ENCODE measurements around the gene LACTBL1.
"Not testable (repeated sequence)": the region's sequence is repeated elsewhere in the genome, so short reads cannot be mapped to it uniquely, and the experiment has no call there.

The LACTBL1 gene

DNA sequence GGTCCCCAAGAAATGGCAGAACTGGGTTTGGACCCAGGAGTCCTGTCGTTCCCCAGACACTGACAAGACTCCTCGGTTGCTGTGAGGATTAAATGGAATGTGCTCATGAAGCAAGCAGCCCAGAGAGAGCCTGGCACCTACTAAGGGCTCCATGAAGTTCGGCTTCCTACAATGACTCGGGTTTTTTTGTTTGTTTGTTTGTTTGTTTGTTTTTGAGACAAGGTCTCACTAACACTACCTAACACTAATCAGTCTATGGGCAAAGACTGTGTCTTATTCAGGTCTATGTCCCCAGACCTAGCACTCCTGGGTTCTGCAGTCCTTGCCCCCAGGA, 3.4 kb upstream of the LACTBL1 start:
- DNase-seq: no peak

DNA sequence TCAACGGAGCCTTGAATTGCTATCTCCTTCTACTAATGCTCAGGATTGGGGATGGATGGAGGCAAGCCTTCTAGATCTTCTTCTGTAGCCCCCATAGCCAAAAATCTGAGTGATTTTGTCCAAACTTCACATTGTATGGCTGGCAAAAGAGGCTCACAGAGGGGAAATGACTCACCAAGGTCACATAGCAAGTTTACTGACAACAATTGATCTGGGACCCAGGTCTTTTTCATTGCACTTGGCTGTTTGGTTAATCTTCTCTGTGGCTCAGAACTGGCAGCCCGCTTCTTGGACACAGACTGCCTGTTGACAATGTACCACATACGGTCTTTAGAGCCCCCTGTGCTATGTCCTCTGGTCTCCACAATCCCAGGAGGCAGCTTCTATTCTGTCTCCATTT, 3.0 kb upstream of the LACTBL1 start:
- no peak for DNase-seq

DNA sequence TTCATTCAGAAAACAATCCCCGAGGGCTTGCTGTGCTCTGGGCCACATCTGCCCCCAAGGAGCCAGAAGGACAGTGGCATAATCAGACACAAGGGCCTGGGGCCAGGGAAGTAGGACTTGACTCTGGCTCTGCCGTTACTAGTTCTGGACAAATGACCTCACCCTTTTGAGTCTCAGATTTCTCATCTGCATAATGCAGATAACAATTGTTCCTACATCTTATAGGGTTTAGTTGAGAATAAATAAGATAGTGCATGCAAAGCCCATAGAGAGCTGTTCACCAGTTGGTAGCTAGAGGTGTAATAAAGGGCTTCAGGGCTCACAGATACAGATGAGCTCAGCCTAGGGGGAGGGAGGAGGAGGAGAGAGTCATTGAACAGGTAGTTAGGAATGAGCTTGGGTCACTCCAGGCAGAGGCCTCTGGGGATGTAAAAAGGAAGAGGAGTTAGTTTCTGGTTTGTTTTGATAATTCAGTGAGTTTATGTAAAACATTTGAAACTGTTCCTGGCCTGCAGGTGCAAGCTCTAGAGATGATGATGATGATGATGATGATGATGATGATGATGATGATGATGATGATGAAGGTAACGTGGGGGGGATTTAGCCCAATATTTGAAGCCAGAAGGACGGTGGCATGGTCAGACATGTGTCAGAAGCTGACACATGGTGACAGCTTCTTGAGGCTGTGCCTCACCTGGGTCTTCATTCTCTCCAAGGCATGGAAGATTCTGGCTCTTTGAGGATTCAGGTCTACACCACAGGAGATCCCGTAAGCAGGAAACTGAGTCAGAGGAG, 858 bp downstream of the LACTBL1 start:
- peak; percentile 17 for DNase-seq

DNA sequence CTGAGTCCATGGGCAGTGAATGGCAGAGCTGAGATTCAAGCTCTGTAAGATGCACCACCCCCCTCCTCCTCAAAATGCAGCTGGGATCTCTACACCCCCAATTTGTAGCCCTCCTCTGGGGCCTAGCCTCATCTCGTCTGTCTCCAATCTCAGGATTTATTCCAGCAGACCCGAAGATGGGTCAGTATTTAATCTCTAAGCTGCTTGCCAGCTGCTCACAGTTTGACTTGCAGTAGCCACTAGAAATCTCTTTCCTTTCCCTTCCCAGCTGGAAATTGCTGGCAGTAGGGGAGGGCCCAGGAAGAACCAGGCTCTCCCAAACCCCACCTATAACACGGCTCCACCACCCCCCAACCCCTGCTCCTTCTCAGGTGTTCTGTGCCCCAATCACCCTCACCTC, 1.5 kb downstream of the LACTBL1 start:
- DNase-seq: no peak

DNA sequence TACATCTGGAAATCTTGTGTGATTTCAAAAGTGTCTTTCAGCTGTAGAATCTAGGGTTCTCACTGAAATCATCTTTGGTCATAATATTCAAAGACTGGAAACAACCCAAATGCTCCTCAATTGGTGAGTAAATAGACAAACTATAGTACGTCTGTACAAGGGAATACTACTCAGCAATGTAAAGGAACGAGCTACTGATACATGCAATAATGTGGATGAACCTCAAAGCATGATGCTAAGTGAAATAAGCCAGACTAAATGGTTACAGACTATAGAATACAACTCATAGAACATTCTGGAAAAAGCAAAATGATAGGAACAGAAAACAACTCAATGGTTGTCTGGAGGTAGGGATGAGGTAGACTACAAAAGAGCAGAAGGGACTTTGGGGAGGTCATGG, 2.6 kb downstream of the LACTBL1 start:
- no peak for DNase-seq

DNA sequence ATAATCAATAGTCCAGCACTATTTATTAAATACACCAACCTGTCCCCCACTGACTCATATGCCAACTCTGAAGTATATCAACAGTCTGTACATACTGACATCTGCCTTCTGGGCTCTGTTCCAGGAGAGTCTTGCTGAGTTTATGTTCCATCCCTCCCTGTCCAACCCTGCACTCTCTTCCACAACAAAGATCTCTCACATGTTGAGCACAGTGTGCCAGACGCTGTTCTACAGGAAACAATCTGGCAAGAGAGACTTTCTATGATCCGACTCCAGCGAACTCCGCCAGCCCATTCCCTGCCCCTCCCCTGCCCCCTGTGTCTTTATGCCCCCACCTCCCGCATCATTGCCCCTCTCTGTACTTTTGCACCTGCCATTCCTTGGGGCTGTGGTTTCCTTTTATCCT, 3.4 kb downstream of the LACTBL1 start:
- DNase-seq: no peak

DNA sequence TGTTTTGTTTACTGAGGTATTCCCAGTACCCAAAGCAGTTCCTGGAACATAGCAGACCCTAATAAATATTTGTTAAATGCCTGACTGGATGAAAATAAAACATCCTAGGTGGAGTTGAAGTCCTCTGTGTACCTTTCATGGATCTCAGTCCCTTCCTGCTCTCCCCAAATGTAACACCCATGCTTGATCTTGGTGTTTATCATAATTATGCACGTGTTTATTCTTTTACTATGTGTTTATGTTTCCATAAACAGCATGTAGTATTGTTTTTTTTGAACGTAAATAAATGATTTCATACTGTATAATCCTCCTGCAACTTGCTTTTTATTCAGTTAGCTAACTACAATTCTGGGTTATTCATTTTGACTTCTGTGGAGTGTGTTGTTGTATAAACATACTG, 4.8 kb downstream of the LACTBL1 start:
- DNase-seq: no peak

DNA sequence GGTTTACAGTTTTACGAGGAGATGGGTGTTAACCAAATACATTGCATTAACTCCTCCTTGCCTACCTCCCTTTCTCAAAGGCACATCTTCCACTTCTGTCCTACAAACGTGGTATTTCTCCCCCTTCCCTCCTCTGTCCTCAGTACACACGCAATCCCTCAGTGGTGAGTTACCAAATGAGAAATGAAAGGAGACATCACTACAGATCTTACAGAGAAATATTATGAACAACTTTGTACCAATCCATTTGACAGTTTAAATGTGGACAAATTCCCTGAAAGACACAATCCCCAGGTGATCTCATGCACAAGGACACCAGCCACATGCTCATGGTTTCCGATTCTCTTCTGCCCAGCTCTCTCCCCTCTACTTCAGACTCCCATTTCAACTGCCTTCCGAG, 6.4 kb downstream of the LACTBL1 start:
- no peak for DNase-seq

DNA sequence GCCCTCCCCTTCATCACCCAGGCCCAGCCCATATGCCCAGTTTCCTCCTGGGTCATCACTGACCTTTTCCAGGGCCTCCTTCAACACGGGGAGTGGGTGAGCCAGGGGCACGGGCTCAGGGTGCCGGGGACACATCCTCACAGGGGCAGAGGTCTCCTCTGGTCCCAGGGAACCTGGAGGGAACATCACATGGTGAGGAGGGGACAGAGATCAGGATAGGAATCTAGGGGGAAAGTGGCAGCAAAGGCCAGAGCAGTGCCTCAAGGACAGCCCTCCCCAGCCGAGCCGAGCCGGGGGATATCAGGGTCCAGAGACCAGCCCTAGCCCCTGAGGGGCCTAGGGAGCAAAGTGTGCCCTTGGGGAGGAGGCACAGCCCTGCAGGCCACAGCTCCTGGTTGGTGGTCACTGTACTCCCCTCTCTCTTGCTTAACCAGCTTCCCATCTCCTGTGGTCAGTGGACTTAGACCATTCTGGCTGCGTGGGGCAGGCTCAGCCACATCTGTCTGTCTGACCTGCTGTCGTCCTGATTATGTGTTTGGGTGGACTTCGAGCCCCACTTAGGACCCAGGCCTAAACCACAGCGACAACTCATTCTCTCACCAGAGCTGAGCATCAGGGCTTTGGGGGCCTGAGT, 9.5 kb downstream of the LACTBL1 start:
- no peak for DNase-seq

DNA sequence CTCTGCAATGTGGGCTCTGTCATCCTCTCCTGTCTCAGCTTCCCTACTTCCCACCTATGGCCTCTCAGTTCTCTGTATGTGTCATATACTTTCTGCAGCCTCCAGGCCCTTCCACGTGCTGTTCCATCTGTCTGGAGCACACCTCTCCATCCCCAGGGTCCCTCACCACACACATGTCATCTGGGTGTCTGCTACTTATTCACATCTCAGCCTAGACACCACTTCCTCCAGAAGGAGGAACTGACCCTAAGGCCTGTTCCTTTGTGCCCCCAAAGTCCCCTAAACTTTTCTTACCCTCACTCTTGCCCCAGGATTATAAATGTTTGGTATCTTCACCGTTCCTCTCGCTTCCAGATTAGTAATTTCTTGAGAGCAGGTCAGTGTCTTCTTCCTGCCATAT, 10.1 kb downstream of the LACTBL1 start:
- DNase-seq: no peak

DNA sequence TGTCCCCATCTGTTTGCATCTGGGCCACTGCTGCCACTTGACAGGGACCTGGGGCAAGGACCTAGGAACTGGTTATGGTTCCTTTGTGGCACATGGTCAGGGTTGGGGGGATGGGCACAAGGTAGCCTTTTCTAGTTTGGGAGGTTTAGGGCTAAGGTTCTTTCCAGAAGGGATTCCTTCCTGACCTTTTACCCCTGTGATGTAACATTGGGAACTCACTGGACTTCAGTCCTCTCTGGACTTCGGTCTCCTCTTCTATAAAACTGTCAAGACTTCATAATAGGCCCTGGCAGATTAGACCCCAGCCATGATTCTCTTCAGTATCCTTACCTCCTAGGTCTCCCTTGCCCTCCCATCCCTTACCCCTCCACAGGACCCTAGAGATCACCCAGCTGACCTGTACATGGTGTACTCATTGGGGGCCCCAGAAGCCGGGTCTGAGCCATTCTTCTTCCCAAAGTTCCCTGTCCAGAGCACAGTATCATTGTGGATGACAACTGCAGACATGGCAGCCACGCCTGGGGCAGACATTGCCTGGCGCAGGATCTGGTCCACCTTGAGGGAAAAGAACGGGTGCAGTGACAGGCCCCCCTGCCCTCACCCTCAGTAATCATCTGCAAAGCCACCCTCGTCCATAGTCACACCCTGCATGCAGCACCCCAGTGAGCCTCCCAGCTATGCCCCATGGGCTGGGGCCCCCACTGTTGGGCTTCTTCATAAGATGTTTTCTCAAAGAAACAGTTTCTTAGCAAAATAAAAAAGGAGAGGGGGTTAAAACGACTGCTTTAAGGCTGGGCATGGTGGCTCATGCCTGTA, 12.9 kb downstream of the LACTBL1 start:
- no peak for DNase-seq

DNA sequence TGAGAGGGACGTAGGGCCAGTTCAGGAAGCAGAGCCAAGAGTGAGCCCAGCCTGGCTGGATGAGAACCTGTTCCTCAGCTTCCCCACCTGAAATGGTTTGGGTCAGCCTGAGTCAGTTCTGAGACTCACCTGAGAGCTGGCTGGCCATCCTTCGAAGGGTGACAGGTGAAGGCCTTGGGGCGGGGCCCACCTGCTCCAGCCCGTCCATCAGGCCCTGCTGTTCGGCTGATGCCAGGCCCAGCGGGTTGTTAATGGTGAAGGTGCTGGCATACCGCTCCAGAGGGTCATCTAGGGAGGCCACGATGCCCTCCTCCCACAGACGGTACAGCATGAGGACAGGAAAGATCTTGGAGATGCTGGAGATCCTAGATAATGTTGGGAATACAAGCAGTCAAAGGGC, 14.1 kb downstream of the LACTBL1 start:
- DNase-seq: no peak

DNA sequence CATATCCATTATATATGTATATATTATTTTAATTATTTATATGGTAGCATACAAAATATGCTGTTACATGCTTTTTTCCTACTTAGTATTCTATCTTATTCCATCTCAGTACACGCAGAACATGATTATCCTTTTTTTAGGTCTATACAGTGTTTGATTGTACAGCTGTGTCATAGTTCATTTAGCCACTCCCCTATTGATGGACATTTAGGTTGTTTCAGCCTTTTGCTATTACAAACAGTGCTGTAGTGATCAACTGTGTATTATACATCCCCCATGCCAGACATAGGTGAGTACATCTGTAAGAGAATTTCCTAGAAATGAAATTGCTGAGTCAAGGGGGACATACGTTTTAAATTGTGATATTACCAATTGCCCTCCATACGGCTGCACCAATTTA, 15.6 kb downstream of the LACTBL1 start:
- DNase-seq: no peak

DNA sequence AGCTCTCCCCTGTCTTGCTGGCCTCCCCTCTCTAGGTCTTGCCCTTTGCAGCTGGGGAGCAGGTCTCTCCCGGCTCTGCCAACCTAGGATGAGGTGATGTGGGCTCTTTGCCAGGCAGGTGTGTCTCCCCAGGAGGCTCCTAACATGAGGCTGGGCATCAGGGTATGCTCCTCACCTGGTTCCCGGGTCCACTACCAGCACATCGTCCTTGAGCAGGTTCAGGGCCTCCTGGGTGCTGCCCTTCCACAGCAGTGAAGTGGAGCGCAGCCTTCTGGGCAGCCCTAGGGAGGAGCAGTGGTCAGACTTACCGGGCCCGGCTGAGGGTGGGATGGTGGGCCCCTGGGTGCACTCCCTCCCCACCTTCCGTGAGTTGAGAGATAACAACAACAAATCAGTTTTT, 17.5 kb downstream of the LACTBL1 start:
- DNase-seq: no peak

DNA sequence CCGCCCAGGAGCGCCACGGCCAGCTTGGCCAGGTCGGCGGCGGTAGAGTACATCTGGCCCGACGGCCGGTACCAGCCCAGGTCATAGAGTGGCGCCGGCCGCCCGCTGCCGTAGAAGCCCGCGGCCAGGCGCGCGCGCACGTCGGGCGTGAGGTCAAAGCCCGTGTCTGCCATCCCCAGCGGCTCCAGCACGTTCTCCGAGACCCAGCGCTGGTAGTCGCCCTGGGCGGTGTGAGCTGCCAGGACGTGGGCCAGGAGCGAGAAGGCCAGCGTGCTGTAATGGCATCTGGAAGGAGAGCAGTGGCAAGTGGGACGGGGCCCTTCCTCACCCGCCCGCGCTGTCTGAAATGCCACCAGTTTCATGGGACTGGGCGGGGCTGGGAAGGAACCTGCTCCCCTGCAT, 18.9 kb downstream of the LACTBL1 start:
- no peak for DNase-seq

DNA sequence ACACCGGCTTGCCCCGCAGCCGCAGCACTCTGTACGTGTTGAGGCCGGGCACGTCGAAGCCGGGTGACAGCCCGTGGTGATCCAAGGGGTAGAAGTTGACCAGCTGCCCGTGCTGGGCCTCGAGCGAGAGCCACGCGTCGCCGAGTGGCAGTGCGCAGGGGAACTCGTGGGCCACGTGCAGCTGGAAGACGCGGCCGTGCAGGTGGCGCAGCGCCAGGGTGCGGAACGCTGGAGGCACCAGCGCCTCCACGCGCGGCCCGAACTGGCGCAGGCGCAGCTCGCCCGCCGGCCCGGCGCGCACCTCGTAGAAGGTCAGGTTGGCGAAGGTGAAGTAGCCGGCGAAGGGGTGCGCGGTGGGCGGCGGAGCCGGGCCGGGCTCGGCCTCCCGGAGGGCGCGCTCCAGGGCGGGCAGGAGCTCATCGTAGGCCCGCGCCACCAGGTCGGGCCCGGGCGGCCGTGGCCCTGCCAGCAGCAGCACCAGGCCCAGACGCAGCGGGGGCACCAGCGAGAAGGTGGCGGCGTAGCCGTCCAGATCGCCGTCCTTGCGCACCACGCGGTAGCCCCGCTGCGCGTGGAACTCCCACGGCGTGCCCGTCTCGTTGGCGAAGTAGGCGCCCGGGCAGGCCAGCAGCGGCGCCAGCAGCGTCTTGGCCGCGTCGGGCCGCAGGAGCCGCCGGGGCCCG, 19.5 kb downstream of the LACTBL1 start:
- no peak for DNase-seq

DNA sequence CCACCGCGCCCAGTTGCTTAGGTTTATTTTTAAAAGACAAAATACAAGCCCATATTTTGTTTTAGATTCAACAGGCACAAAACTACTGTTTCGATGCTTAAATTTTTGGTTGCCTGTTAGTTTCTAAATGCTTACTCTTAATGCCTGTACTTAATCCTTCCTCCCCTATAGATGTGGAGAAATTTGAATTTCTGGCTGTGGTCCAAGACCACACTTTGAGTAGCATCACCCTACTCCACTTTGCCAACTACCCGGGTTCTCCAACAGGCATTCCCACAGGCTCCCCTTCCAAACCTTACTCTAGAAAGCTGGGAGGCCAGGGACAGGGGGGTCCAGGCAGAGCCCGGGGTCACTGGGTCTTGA, 20.0 kb downstream of the LACTBL1 start:
- no peak for DNase-seq

DNA sequence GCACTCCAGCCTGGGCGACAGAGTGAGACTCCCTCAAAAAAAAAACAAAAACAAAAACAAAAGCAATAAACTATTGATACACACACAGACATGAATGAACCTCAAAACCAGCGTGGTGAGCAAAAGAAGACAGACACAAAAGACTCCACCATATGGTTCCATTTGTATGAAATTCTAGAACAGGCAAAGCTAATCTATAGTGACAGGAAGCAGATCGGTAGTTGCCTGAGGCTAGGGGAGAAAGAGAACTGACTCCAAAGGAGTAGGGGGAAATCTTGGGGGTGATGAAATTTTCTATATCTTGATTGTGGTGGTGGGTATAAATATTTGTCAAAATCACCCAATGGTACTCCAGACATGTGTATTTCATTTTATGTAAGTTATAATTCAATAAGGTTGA, 20.9 kb downstream of the LACTBL1 start:
- no peak for DNase-seq

DNA sequence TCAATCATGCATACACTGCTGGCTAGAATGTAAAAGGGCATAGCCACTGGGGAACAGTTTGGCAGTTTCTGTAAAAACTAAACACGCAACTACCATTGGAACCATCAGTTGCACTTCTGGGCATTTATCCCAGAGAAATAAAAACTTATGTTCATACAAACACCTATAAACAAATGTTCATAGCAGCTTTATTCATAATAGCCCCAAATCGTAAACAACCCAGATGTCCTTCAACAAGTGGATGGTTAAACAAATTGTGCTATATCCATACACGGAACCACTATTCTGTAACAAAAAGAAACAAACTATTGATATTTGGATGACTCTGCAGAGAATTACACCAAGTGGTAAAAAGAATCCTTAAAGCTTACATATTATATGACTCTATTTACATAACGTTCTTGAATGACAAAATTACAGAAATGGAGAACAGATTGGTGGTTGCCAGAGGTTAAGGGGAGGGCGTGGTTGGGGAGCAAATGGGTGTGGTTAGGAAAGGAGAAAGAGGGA, 22.8 kb downstream of the LACTBL1 start:
- DNase-seq: no peak

DNA sequence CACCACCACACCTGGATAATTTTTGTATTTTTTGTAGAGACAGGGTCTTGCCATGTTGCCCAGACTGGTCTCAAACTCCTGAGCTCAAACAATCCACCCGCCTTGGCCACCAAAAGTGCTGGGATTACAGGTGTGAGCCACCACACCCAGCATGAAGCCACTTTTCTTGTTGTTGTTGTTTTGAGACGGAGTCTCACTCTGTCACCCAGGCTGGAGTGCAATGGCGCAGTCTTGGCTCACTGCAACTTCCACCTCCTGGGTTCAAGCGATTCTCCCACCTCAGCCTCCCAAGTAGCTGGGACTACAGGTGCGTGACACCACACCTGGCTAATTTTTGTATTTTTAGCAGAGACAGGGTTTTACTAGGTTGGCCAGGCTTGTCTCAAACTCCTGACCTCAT, 27.5 kb downstream of the LACTBL1 start:
- DNase-seq: not testable (repeated sequence)

DNA sequence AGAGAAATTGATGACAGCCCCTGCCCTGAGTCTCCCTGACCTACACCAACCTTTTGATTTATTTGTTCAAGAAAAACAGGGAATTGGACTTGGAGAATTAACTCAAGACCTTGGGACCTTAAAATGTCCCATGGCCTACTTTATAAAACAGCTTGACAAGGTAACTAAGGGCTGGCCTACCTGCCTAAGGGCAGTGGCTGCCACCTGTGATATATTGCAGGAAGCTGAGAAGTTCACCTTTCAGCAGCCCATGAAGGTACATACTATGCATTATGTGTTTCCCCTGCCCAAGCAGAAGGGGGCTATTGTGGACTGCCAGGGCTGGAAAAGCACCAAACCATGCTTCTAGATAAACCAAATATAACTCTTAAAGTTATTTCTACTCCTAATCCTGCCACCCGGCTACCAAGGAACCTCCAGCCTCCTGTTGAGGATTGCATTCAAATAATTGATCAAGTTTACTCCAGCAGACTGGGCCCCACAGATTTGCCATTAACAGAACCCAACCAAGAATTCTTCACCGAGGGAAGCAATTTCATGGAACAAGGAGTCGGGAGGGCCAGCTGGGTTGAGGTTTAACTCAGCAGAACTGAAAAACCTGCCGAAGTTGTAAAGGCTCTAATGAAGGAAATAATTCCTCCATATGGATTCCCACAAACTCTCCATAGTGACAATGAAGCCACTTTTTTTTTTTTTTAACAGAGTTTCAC, 28.2 kb downstream of the LACTBL1 start:
- no peak for DNase-seq

DNA sequence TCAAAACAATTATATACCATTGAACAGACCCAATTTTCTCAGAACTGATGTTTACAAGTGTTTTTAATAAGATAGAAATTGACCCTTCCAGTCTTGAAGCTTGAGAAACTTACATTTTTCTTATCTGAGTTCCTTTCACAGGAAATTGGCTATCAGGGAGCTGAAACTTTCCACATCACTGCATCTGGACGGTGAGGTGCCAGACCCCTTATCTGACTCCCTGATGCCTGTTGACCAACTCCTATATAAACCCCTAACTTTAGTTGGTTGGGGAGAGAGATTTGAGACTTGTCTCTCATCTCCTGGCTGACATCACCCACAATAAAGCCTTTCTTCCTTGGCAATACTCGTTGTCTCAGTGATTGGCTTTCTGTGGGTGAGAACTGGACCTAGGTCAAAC, 31.4 kb downstream of the LACTBL1 start:
- no peak for DNase-seq

DNA sequence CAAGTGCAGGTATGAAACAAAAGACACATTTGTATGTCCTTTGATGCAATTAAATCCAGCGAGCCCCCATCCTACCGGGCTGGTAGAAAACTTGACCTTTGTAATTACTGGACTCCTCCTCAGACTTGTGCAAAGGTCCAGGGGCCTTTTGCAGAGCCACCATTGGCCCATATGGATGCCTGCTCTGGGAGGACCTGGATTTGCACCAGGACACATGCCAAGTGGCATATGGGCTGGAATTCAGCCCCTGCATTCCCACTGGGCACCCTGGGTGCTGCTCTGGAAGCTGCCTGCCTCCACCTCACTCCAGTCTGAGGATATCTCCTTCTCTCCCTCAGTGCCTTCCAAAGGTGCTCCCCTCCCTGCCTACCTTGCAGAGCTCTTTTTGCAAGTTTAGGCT, 36.0 kb downstream of the LACTBL1 start:
- DNase-seq: no peak

All from NCI-H526 treated with DMSO at 0.1 percent for 48 hours (cell line).